ENCODE measurements around the gene MYLK.

GRCh38 chr3:123668906-123669305 is 215.2 kb downstream of the MYLK start:
- TF ChIP-seq CTCF (conservative IDR thresholded peaks at IDR 0.05; ENCODE audit: low read length) (no peak), EZH2phosphoT487 (IDR thresholded peaks at IDR 0.05; ENCODE audit: borderline replicate concordance) (no peak)

All from Loucy (cell line).